Gastroesophageal sphincter (tissue), 4 donors: ENCODE results near the gene KRT2. TPM values are rescaled to one million over a fixed set of nuclear protein-coding genes. Genes with fewer than 3 reads are reported as not detected.

Experiments used
- ATAC-seq: fragments of 150-250 bp; one replicate; pipeline ENCODE4 v1.9.1; 2016; ENCODE audit warnings: mild to moderate bottlenecking, moderate library complexity
- H3K27ac ChIP-seq, 4 donors: fragments of 200-600 bp; sonication (generic) in 3 of 4; 1 replicate in 3 of 4; 2 replicates in 1 of 4; pipeline ENCODE4 v1.5.1; 2016 to 2019
- H3K27me3 ChIP-seq: fragments of 200-600 bp; sonication (generic); one replicate; pipeline ENCODE4 v1.5.1; 2019
- H3K36me3 ChIP-seq, 2 donors: fragments of 200-600 bp; sonication (generic); one replicate each; pipeline ENCODE4 v1.5.1; 2019; ENCODE audit warnings: control low read depth in 1 of 2
- H3K4me1 ChIP-seq, 3 donors: fragments of 200-600 bp; sonication (generic); 1 replicate in 2 of 3; 2 replicates in 1 of 3; pipeline ENCODE4 v1.5.1; 2016 to 2019; ENCODE audit warnings: control low read depth in 2 of 3
- H3K4me3 ChIP-seq, 2 donors: fragments of 200-600 bp; sonication (generic); one replicate each; pipeline ENCODE4 v1.5.1; 2019; ENCODE audit warnings: mild to moderate bottlenecking in 1 of 2, moderate library complexity in 1 of 2
- H3K9me3 ChIP-seq, 3 donors: fragments of 200-600 bp; sonication (generic); one replicate each; pipeline ENCODE4 v1.5.1; 2017 to 2019; ENCODE audit warnings: control low read depth in 2 of 3
- CTCF ChIP-seq, 4 experiments: fragments of 200-600 bp in 2 of 4; fragments of 450-650 bp in 2 of 4; sonication (generic) in 1 of 4; IDR thresholded peaks; one replicate each; pipeline ENCODE4 v1.5.1; 2017 to 2019; ENCODE audit warnings: antibody characterized with exemption in 4 of 4, mild to moderate bottlenecking in 2 of 4, moderate library complexity in 2 of 4
- EP300 ChIP-seq: sonication (generic); formaldehyde crosslinking; IDR thresholded peaks from one replicate; pipeline ENCODE4 v1.6.1; 2017; ENCODE audit warnings: antibody characterized with exemption, mild to moderate bottlenecking
- POLR2A ChIP-seq, 2 donors: fragments of 450-650 bp; IDR thresholded peaks; one replicate each; pipeline ENCODE4 v1.6.1; 2017; ENCODE audit warnings: antibody characterized with exemption in 2 of 2, mild to moderate bottlenecking in 2 of 2, moderate library complexity in 1 of 2
- POLR2AphosphoS5 ChIP-seq: sonication (generic); formaldehyde crosslinking; IDR thresholded peaks from one replicate; pipeline ENCODE4 v1.6.1; 2017; ENCODE audit warnings: antibody characterized with exemption
- WGBS, 2 donors: methylation state at CpG; one replicate each; pipeline ENCODE4 v1.1.5; 2018; ENCODE audit warnings: low coverage in 1 of 2; 5-methylcytosine and 5-hydroxymethylcytosine counted together
- total RNA-seq, 4 donors: library from RNA; depleted of rRNA; stranded (reverse); fragments of >200 nt; gene quantifications; one replicate each; pipeline ENCODE4 v1.1.0, GENCODE V29; 2016

The KRT2 gene
- total RNA-seq, 4 donors from 2014 or later = not detected

DNA sequence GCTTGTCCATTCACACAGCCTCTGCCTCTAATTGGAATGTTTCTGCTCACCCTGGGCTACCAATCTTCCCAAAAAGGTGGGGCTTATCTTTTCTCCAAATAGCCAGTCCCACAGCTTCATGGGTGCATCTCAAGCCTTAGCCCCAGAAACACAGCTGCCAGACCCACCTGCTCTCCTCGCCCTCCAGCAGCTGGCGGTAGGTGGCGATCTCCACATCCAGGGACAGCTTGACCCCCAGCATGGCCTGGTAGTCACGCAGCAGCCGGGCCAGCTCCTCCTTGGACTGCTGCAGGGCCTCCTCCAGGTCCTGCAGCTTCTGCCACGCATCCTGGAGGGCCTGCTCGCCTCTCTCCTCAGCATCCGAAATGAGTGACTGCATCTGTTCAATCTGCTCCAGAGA lies 40.2 kb upstream of the KRT2 start:
- Histone ChIP-seq H3K27me3 (peaks cover 62% of the 10 kb centered on the region), H3K4me3 (no peak overlapping the region), H3K9me3 (no peaks in the 10 kb centered on the region), H3K36me3 (no peaks in the 10 kb centered on the region), H3K4me1 (peaks cover 0 to 19% (median 9%) of the 10 kb centered on the region in 3 donors), H3K27ac (no peak overlapping the region)
- TF ChIP-seq POLR2AphosphoS5 = no peak
- TF ChIP-seq POLR2A (IDR thresholded peaks at IDR 0.05) = no peak
- ATAC-seq = no peak
- 78 to 87% methylated on average over 3 to 4 of the region's 8 CpGs for WGBS, 2 donors

- Histone ChIP-seq H3K27me3 (peaks cover 63% of the 10 kb centered on the region), H3K9me3 (no peaks in the 10 kb centered on the region), H3K4me1 (peaks cover 0 to 19% (median 9%) of the 10 kb centered on the region in 3 donors), H3K36me3 (no peaks in the 10 kb centered on the region), H3K4me3 (no peak overlapping the region), H3K27ac (no peak overlapping the region)
- no peak for TF ChIP-seq CTCF (IDR thresholded peaks at IDR 0.05)
- no peak for TF ChIP-seq EP300
- TF ChIP-seq POLR2AphosphoS5 = no peak
- TF ChIP-seq POLR2A (IDR thresholded peaks at IDR 0.05) = no peak
- 25 to 33% methylated on average over 1 of the region's 2 CpGs for WGBS, 2 donors
- ATAC-seq = no peak
These were observed 39.8 kb upstream of the KRT2 start for GRCh38 chr12:52691841-52692150.

GRCh38 chr12:52691076-52691840 lies 39.2 kb upstream of the KRT2 start:
- Histone ChIP-seq H3K27ac (no peak overlapping the region), H3K36me3 (no peaks in the 10 kb centered on the region), H3K4me1 (peaks cover 0 to 19% (median 9%) of the 10 kb centered on the region in 3 donors), H3K4me3 (peak overlapping the region in 1 of 2 donors; percentile 42), H3K9me3 (no peaks in the 10 kb centered on the region), H3K27me3 (peaks cover 63% of the 10 kb centered on the region)
- TF ChIP-seq POLR2AphosphoS5 = no peak
- no peak for TF ChIP-seq CTCF (IDR thresholded peaks at IDR 0.05)
- no peak for TF ChIP-seq POLR2A (IDR thresholded peaks at IDR 0.05)
- no peak for TF ChIP-seq EP300
- peak; percentile 29 for ATAC-seq
- WGBS, 2 donors = 5 to 9% methylated on average over 7 to 22 of the region's 45 CpGs

DNA sequence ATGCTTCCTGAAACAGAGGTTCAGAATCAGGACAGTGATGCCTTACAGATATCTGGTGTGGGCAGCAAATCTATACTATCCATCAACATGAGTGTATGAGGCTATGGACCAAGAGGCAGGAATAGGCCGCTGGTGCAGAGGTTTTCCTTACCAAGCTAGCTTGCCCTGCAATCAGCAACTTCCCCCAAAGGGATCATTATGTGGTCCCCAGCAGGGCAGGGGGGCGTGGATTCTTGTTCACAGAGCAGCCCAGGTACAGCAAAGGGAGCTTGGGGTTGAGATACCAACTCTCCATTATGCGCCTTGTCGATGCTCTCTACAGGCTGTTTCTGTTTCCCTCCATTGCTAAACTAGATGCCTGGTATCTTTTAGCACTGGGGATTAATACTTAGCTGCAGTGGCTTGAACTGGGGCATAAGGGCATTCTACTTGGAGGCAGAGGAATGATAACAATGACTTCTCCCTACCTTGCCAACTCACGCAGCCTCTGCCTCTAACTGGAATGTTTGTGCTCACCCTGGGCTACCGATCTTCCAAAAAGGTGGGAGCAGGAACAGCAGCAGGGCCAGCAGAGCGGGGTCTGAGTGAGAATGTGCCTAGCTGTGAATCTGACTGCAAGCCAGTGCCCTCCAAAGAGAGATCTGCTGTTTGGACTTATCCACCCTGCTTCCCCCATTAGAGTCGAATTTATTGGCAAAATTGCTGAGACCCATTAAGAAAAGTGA lies 38.5 kb upstream of the KRT2 start:
- peak overlapping the region in 1 of 2 donors; percentile 42 for H3K4me3 ChIP-seq
- H3K27me3 ChIP-seq = peaks cover 64% of the 10 kb centered on the region
- no peaks in the 10 kb centered on the region for H3K9me3 ChIP-seq
- no peaks in the 10 kb centered on the region for H3K36me3 ChIP-seq
- no peak overlapping the region for H3K27ac ChIP-seq
- ATAC-seq = no peak
- TF ChIP-seq POLR2A (IDR thresholded peaks at IDR 0.05) (no peak), POLR2AphosphoS5 (no peak), EP300 (no peak), CTCF (IDR thresholded peaks at IDR 0.05) (no peak)
- WGBS, 2 donors = 51 to 60% methylated on average over 2 of the region's 8 CpGs
- peaks cover 0 to 19% (median 9%) of the 10 kb centered on the region in 3 donors for H3K4me1 ChIP-seq

- no peak overlapping the region for H3K27ac ChIP-seq
- peaks cover 0 to 19% (median 9%) of the 10 kb centered on the region in 3 donors for H3K4me1 ChIP-seq
- H3K36me3 ChIP-seq = no peaks in the 10 kb centered on the region
- no peak overlapping the region for H3K4me3 ChIP-seq
- H3K27me3 ChIP-seq = peaks cover 70% of the 10 kb centered on the region
- no peak for TF ChIP-seq CTCF (IDR thresholded peaks at IDR 0.05)
- TF ChIP-seq POLR2AphosphoS5 = no peak
- no peak for TF ChIP-seq EP300
- no peak for TF ChIP-seq POLR2A (IDR thresholded peaks at IDR 0.05)
- ATAC-seq = no peak
- WGBS, 2 donors = no CpG with 5 or more reads among the region's 1 CpG
- no peaks in the 10 kb centered on the region for H3K9me3 ChIP-seq
These were observed 37.9 kb upstream of the KRT2 start for GRCh38 chr12:52689936-52690335.
